ENCODE results near the gene RRH.

RRH gene

GRCh38 chr4:109810552-109811387 lies 17.0 kb upstream of the RRH start:
- no peak overlapping the region for H3K9ac ChIP-seq (ENCODE audit: low read length in 2 of 2)
- H3K9me3 ChIP-seq (ENCODE audit: control insufficient read depth in 2 of 2, low read length in 2 of 2): no peaks in the 10 kb centered on the region
- no peaks in the 10 kb centered on the region for H3K36me3 ChIP-seq (ENCODE audit: control insufficient read depth in 2 of 2, insufficient read depth in 2 of 2, low read length in 2 of 2)
- H3K4me1 ChIP-seq (ENCODE audit: control insufficient read depth, insufficient read depth, low read length): peaks cover 2% of the 10 kb centered on the region
- no peaks in the 10 kb centered on the region for H3K27me3 ChIP-seq (ENCODE audit: control insufficient read depth in 1 of 2, insufficient read depth in 2 of 2, low read length in 2 of 2)
- H3K27ac ChIP-seq (ENCODE audit: low read length): no peak overlapping the region
- no peak overlapping the region for H3K4me3 ChIP-seq (ENCODE audit: low read length in 2 of 2)

DNA sequence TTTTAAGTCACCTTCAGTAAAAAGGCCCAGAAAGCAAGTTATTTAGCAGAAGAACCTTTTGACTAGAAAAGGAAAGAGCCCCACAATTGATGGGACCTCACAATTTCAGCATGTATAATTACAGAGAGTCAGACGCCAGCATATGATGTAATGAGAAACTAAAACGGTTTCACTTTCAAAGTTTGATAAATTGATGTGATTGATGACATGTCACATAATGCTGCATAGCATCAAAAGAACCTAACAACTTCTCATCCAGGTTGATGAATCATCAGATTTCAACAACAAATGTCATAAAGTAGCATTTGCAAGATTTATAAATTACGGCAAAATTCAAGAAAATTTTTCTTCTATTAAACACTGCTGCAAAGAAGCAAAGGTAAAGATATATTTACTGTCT lies 16.1 kb upstream of the RRH start:
- no peak overlapping the region for H3K4me3 ChIP-seq (ENCODE audit: low read length in 2 of 2)
- H3K9ac ChIP-seq (ENCODE audit: low read length in 2 of 2): no peak overlapping the region
- H3K9me3 ChIP-seq (ENCODE audit: control insufficient read depth in 2 of 2, low read length in 2 of 2): no peaks in the 10 kb centered on the region
- peaks cover 11% of the 10 kb centered on the region for H3K4me1 ChIP-seq (ENCODE audit: control insufficient read depth, insufficient read depth, low read length)
- H3K36me3 ChIP-seq (ENCODE audit: control insufficient read depth in 2 of 2, insufficient read depth in 2 of 2, low read length in 2 of 2): no peaks in the 10 kb centered on the region
- no peaks in the 10 kb centered on the region for H3K27me3 ChIP-seq (ENCODE audit: control insufficient read depth in 1 of 2, insufficient read depth in 2 of 2, low read length in 2 of 2)
- H3K27ac ChIP-seq (ENCODE audit: low read length): no peak overlapping the region

- Histone ChIP-seq H3K9me3 (ENCODE audit: control insufficient read depth in 2 of 2, low read length in 2 of 2) (no peaks in the 10 kb centered on the region), H3K4me1 (ENCODE audit: control insufficient read depth, insufficient read depth, low read length) (peaks cover 14% of the 10 kb centered on the region), H3K36me3 (ENCODE audit: control insufficient read depth in 2 of 2, insufficient read depth in 2 of 2, low read length in 2 of 2) (peaks cover 0 to 8% of the 10 kb centered on the region in 2 donors), H3K27me3 (ENCODE audit: control insufficient read depth in 1 of 2, insufficient read depth in 2 of 2, low read length in 2 of 2) (no peaks in the 10 kb centered on the region), H3K27ac (ENCODE audit: low read length) (peak within 1 kb of the TSS; percentile 86), H3K9ac (ENCODE audit: low read length in 2 of 2) (peak within 1 kb of the TSS; percentile 83 to 88), H3K4me3 (ENCODE audit: low read length in 2 of 2) (peak within 1 kb of the TSS; percentile 89 to 100)
Measured at GRCh38 chr4:109815151-109816081, 12.4 kb upstream of the RRH start, which contains the start of gene GAR1. TSS of gene GAR1 (plus strand) at chr4:109815762. CDS start at chr4:109816165, 403 bp downstream.

DNA sequence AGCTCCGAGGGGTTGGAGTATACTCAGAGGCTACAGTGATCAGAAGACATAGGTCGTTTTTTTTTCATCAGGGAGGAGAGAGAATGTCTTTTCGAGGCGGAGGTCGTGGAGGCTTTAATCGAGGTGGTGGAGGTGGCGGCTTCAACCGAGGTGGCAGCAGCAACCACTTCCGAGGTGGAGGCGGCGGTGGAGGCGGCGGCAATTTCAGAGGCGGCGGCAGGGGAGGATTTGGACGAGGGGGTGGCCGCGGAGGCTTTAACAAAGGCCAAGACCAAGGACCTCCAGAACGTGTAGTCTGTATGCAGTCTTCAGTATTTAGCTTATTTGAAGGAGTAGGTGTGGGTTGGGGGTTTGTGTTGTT lies 11.7 kb upstream of the RRH start:
- no peaks in the 10 kb centered on the region for H3K9me3 ChIP-seq (ENCODE audit: control insufficient read depth in 2 of 2, low read length in 2 of 2)
- H3K4me1 ChIP-seq (ENCODE audit: control insufficient read depth, insufficient read depth, low read length): peaks cover 14% of the 10 kb centered on the region
- no peaks in the 10 kb centered on the region for H3K27me3 ChIP-seq (ENCODE audit: control insufficient read depth in 1 of 2, insufficient read depth in 2 of 2, low read length in 2 of 2)
- H3K4me3 ChIP-seq (ENCODE audit: low read length in 2 of 2): peak overlapping the region; percentile 89 to 100
- peak overlapping the region; percentile 86 for H3K27ac ChIP-seq (ENCODE audit: low read length)
- peaks cover 2 to 12% of the 10 kb centered on the region in 2 donors for H3K36me3 ChIP-seq (ENCODE audit: control insufficient read depth in 2 of 2, insufficient read depth in 2 of 2, low read length in 2 of 2)
- peak overlapping the region; percentile 83 to 88 for H3K9ac ChIP-seq (ENCODE audit: low read length in 2 of 2)

DNA sequence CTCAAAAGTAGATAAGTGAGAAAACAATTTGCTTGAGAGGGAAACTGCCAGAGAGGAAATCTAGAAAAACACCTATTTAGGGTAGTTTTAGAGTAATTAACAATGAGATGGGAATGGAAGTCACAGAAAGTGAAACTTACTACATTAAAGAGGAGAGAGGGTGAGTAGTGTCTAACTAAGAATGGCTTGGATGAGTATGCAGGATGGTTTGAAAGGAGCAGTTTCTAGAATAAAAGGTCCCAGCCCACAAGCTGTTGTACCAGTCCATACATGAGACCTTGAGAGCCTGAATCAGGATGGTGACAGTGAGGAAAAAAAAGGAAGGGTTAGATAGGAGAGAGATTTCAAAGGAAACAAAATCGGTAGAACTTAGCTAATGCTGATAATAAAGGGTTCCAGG lies 10.9 kb upstream of the RRH start:
- H3K4me1 ChIP-seq (ENCODE audit: control insufficient read depth, insufficient read depth, low read length): peaks cover 14% of the 10 kb centered on the region
- H3K4me3 ChIP-seq (ENCODE audit: low read length in 2 of 2): no peak overlapping the region
- H3K27ac ChIP-seq (ENCODE audit: low read length): no peak overlapping the region
- H3K9ac ChIP-seq (ENCODE audit: low read length in 2 of 2): peak overlapping the region in 1 of 2 donors; percentile 83
- H3K9me3 ChIP-seq (ENCODE audit: control insufficient read depth in 2 of 2, low read length in 2 of 2): no peaks in the 10 kb centered on the region
- H3K27me3 ChIP-seq (ENCODE audit: control insufficient read depth in 1 of 2, insufficient read depth in 2 of 2, low read length in 2 of 2): no peaks in the 10 kb centered on the region
- peaks cover 2 to 12% of the 10 kb centered on the region in 2 donors for H3K36me3 ChIP-seq (ENCODE audit: control insufficient read depth in 2 of 2, insufficient read depth in 2 of 2, low read length in 2 of 2)

DNA sequence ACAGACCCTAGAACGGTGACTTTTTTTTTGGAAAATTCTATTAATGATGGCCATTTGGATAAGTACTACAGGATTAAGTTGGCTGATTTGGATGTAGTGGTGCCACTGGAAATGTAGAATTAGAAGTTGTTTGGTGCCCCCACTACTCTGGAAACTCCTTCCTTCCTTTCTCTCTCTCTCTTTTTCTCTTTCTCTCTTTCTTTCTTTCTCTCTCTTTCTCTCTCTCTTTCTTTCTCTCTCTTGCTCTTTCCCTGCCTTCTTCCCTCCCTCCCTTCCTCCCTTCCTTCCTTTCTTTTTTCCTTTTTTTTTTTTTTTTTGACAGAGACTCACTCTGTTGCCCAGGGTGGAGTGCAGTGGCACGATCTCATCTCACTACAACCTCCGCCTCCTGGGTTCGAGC lies 9.5 kb upstream of the RRH start:
- Histone ChIP-seq H3K36me3 (ENCODE audit: control insufficient read depth in 2 of 2, insufficient read depth in 2 of 2, low read length in 2 of 2) (peaks cover 5 to 20% of the 10 kb centered on the region in 2 donors), H3K4me1 (ENCODE audit: control insufficient read depth, insufficient read depth, low read length) (peaks cover 14% of the 10 kb centered on the region), H3K27ac (ENCODE audit: low read length) (no peak overlapping the region), H3K9ac (ENCODE audit: low read length in 2 of 2) (no peak overlapping the region), H3K9me3 (ENCODE audit: control insufficient read depth in 2 of 2, low read length in 2 of 2) (no peaks in the 10 kb centered on the region), H3K27me3 (ENCODE audit: control insufficient read depth in 1 of 2, insufficient read depth in 2 of 2, low read length in 2 of 2) (no peaks in the 10 kb centered on the region), H3K4me3 (ENCODE audit: low read length in 2 of 2) (no peak overlapping the region)

DNA sequence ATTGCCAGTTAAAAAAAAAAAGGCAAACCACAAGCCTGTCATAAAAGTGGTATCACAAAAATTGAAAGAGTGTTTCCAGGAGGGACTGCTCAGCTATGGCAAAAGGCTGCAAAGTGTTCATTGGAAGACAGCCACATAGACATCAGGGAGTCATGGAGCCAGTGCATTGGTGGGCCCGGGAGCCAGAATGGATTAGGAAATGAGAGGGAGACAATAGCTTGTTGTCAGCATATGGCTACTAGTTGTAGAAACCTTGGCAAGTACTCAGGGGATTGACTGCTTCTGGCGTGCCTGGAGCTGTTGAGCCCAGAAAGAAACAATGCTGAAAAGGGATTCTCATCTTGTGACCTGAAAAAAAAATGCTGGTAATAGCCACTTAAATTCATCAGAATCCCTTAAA lies 7.2 kb upstream of the RRH start:
- Histone ChIP-seq H3K4me1 (ENCODE audit: control insufficient read depth, insufficient read depth, low read length) (peaks cover 12% of the 10 kb centered on the region), H3K36me3 (ENCODE audit: control insufficient read depth in 2 of 2, insufficient read depth in 2 of 2, low read length in 2 of 2) (peaks cover 5 to 27% of the 10 kb centered on the region in 2 donors), H3K9ac (ENCODE audit: low read length in 2 of 2) (no peak overlapping the region), H3K4me3 (ENCODE audit: low read length in 2 of 2) (no peak overlapping the region), H3K27me3 (ENCODE audit: control insufficient read depth in 1 of 2, insufficient read depth in 2 of 2, low read length in 2 of 2) (no peaks in the 10 kb centered on the region), H3K9me3 (ENCODE audit: control insufficient read depth in 2 of 2, low read length in 2 of 2) (no peaks in the 10 kb centered on the region), H3K27ac (ENCODE audit: low read length) (no peak overlapping the region)

DNA sequence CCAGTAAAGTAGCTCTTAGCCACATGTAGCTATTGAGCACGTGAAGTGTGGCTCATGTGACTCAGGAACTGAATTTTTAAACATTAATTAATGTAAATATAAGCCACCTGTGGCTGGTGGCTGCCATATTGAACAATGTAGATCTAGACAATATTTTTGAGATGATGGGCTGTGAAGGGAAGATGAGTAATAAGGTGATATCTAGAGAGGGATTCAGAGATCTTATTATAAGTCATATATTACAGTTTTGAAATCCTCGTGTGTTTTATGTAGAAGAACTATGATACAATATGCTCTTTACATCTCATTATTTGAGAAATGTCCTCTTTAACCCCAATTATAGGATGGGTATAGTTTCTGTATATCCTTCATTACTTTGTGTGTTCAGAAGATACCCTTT lies 6.6 kb upstream of the RRH start:
- Histone ChIP-seq H3K27me3 (ENCODE audit: control insufficient read depth in 1 of 2, insufficient read depth in 2 of 2, low read length in 2 of 2) (no peaks in the 10 kb centered on the region), H3K4me1 (ENCODE audit: control insufficient read depth, insufficient read depth, low read length) (peaks cover 8% of the 10 kb centered on the region), H3K27ac (ENCODE audit: low read length) (no peak overlapping the region), H3K36me3 (ENCODE audit: control insufficient read depth in 2 of 2, insufficient read depth in 2 of 2, low read length in 2 of 2) (peaks cover 5 to 27% of the 10 kb centered on the region in 2 donors), H3K4me3 (ENCODE audit: low read length in 2 of 2) (no peak overlapping the region), H3K9ac (ENCODE audit: low read length in 2 of 2) (no peak overlapping the region), H3K9me3 (ENCODE audit: control insufficient read depth in 2 of 2, low read length in 2 of 2) (no peaks in the 10 kb centered on the region)

- no peak overlapping the region for H3K27ac ChIP-seq (ENCODE audit: low read length)
- no peak overlapping the region for H3K4me3 ChIP-seq (ENCODE audit: low read length in 2 of 2)
- no peaks in the 10 kb centered on the region for H3K27me3 ChIP-seq (ENCODE audit: control insufficient read depth in 1 of 2, insufficient read depth in 2 of 2, low read length in 2 of 2)
- no peaks in the 10 kb centered on the region for H3K9me3 ChIP-seq (ENCODE audit: control insufficient read depth in 2 of 2, low read length in 2 of 2)
- no peaks in the 10 kb centered on the region for H3K4me1 ChIP-seq (ENCODE audit: control insufficient read depth, insufficient read depth, low read length)
- peaks cover 3 to 15% of the 10 kb centered on the region in 2 donors for H3K36me3 ChIP-seq (ENCODE audit: control insufficient read depth in 2 of 2, insufficient read depth in 2 of 2, low read length in 2 of 2)
- no peak overlapping the region for H3K9ac ChIP-seq (ENCODE audit: low read length in 2 of 2)
Measured at GRCh38 chr4:109826719-109827118, 1.1 kb upstream of the RRH start.

DNA sequence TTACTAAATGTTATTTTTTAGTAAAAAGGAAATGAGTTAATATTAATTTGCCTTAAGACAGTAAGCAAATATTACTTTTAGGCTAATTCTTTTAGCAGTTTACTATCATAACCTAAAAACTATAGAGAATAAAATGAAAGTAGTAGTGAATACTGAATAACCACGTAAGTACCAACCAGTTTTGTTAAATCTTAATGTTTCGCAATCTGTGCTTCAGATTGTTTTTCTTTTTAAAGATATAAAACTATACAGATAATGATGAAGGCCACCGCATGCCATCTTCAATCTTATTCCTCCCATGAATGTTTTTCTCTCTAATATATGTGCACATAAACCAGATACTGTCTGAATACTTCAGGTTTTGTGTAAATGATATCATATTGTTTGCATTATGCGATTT lies 6.0 kb downstream of the RRH start:
- H3K4me3 ChIP-seq (ENCODE audit: low read length in 2 of 2): no peak overlapping the region
- no peaks in the 10 kb centered on the region for H3K9me3 ChIP-seq (ENCODE audit: control insufficient read depth in 2 of 2, low read length in 2 of 2)
- H3K27me3 ChIP-seq (ENCODE audit: control insufficient read depth in 1 of 2, insufficient read depth in 2 of 2, low read length in 2 of 2): no peaks in the 10 kb centered on the region
- H3K36me3 ChIP-seq (ENCODE audit: control insufficient read depth in 2 of 2, insufficient read depth in 2 of 2, low read length in 2 of 2): no peaks in the 10 kb centered on the region
- no peak overlapping the region for H3K9ac ChIP-seq (ENCODE audit: low read length in 2 of 2)
- H3K4me1 ChIP-seq (ENCODE audit: control insufficient read depth, insufficient read depth, low read length): no peaks in the 10 kb centered on the region
- H3K27ac ChIP-seq (ENCODE audit: low read length): no peak overlapping the region
